B cell (primary cell): ENCODE results near the gene CCDC97. TPM values are rescaled to one million over a fixed set of nuclear protein-coding genes. Genes with fewer than 3 reads are reported as not detected.
A peak's percentile ranks its signal among the peaks of the same experiment; 100 is the strongest.

Experiments used
- ATAC-seq: fragments of 200-7000 bp; cut with Tn5 transposase; one replicate; pipeline ENCODE4 v1.10.0; 2021; ENCODE audit warnings: low read depth, mild to moderate bottlenecking, moderate number of reproducible peaks, moderate library complexity
- CTCF ChIA-PET: fragments of 350-600 bp; sonication (Branson Sonifier 250); formaldehyde crosslinking; loops from one replicate; lab custom pipeline; 2021; ENCODE audit warnings: antibody characterized with exemption, inconsistent platforms; lab: Charles Lee
- POLR2A ChIA-PET: fragments of 350-600 bp; sonication (Branson Sonifier 250); formaldehyde crosslinking; loops from one replicate; lab custom pipeline; 2021; ENCODE audit warnings: antibody characterized with exemption; lab: Charles Lee
- DNase-seq: peaks from one replicate; pipeline ENCODE4 v3.0.0; 2013
- H2AFZ ChIP-seq: 2 replicates; pipeline ENCODE4 v1.6.1; 2012; ENCODE audit warnings: mild to moderate bottlenecking, low read depth, low read length; ENCODE audit not compliant: insufficient read depth, poor library complexity, severe bottlenecking
- H3K27ac ChIP-seq, 2 donors: 1 replicate in 1 of 2; 2 replicates in 1 of 2; pipeline ENCODE4 v1.5.1; 2012 to 2013; ENCODE audit warnings: low read length in 2 of 2, mild to moderate bottlenecking in 2 of 2, moderate library complexity in 1 of 2
- H3K27me3 ChIP-seq, 4 experiments: fragments of 200-600 bp in 1 of 4; sonication (generic) in 1 of 4; replicated peaks in 1 of 4; 1 replicate in 2 of 4; 2 replicates in 2 of 4; pipeline versions ENCODE4 v1.6.1 to v1.7.0; 2013 to 2016; ENCODE audit warnings: low read length in 3 of 4, mild to moderate bottlenecking in 2 of 4, mixed read lengths in 1 of 4, moderate library complexity in 1 of 4; ENCODE audit not compliant: insufficient read depth in 4 of 4, control insufficient read depth in 3 of 4; ENCODE audit errors: control extremely low read depth in 1 of 4
- H3K36me3 ChIP-seq, 2 experiments: replicated peaks in 1 of 2; 1 replicate in 1 of 2; 2 replicates in 1 of 2; pipeline versions ENCODE4 v1.6.1 to v1.7.1; 2013; ENCODE audit warnings: low read length in 1 of 2; ENCODE audit not compliant: insufficient read depth in 2 of 2, control insufficient read depth in 1 of 2; ENCODE audit errors: control extremely low read depth in 1 of 2, extremely low read depth in 1 of 2
- H3K4me1 ChIP-seq, 2 donors: fragments of 200-600 bp in 1 of 2; sonication (generic) in 1 of 2; 1 replicate in 1 of 2; 2 replicates in 1 of 2; pipeline versions ENCODE4 v1.5.1 to v1.6.1; 2013 to 2017; ENCODE audit warnings: low read length in 2 of 2; ENCODE audit not compliant: control insufficient read depth in 2 of 2, insufficient read depth in 2 of 2
- H3K4me2 ChIP-seq: replicated peaks from 2 replicates; pipeline ENCODE3; 2012; ENCODE audit warnings: mild to moderate bottlenecking, low read depth, low read length; ENCODE audit not compliant: poor library complexity, severe bottlenecking
- H3K4me3 ChIP-seq, 5 experiments: fragments of 200-600 bp in 1 of 5; sonication (generic) in 1 of 5; 1 replicate in 3 of 5; 2 replicates in 2 of 5; pipeline versions ENCODE4 v1.5.1 to v1.7.0; 2011 to 2016; ENCODE audit warnings: low read length in 4 of 5, mild to moderate bottlenecking in 4 of 5, low read depth in 2 of 5, control low read depth in 1 of 5, moderate library complexity in 1 of 5; ENCODE audit not compliant: insufficient read depth in 1 of 5; ENCODE audit errors: control extremely low read depth in 1 of 5, extremely low read depth in 1 of 5
- H3K79me2 ChIP-seq: fragments of 200-600 bp; sonication (generic); one replicate; pipeline ENCODE4 v1.6.0; 2016; ENCODE audit warnings: low read length; ENCODE audit not compliant: control insufficient read depth, insufficient read depth
- H3K9ac ChIP-seq: fragments of 200-600 bp; sonication (generic); 2 replicates; pipeline ENCODE4 v1.6.1; 2017; ENCODE audit warnings: mild to moderate bottlenecking, low read length, moderate library complexity
- H3K9me3 ChIP-seq, 3 donors: one replicate each; pipeline versions ENCODE4 v1.6.1 to v1.7.1; 2013; ENCODE audit warnings: low read length in 2 of 3; ENCODE audit not compliant: control insufficient read depth in 2 of 3, insufficient read depth in 1 of 3; ENCODE audit errors: control extremely low read depth in 1 of 3
- H4K20me1 ChIP-seq: 2 replicates; pipeline ENCODE4 v1.6.0; 2012; ENCODE audit warnings: mild to moderate bottlenecking, low read length; ENCODE audit not compliant: insufficient read depth, control insufficient read depth, poor library complexity, severe bottlenecking
- H3K27ac Mint-ChIP-seq: one replicate; pipeline ENCODE4 v1.8.0; 2021; ENCODE audit warnings: mixed read lengths
- H3K27me3 Mint-ChIP-seq: one replicate; pipeline ENCODE4 v1.8.0; 2021; ENCODE audit warnings: mixed read lengths
- H3K4me1 Mint-ChIP-seq: one replicate; pipeline ENCODE4 v1.8.0; 2021; ENCODE audit warnings: mixed read lengths
- H3K4me3 Mint-ChIP-seq: one replicate; pipeline ENCODE4 v1.8.0; 2021; ENCODE audit warnings: mixed read lengths
- H3K9me3 Mint-ChIP-seq: one replicate; pipeline ENCODE4 v1.8.0; 2022; ENCODE audit warnings: mixed read lengths; ENCODE audit not compliant: insufficient read depth
- EZH2 ChIP-seq: IDR thresholded peaks from 2 replicates; pipeline ENCODE4 v1.6.1; 2012; ENCODE audit warnings: borderline replicate concordance, low read depth, mild to moderate bottlenecking, moderate library complexity, low read length; ENCODE audit not compliant: insufficient read depth, poor library complexity, severe bottlenecking
- WGBS: methylation state at CpG from one replicate; pipeline ENCODE4 v1.1.5; 2013; ENCODE audit warnings: missing lambda C conversion rate; ENCODE audit not compliant: insufficient coverage; 5-methylcytosine and 5-hydroxymethylcytosine counted together
- intact Hi-C: fragments of 100-400 bp; cut with micrococcal nuclease; formaldehyde crosslinking; loops from one replicate; pipeline ENCODE4 v1.10.0; 2022
- polyA plus RNA-seq: library from polyadenylated mRNA; depleted of rRNA; stranded (reverse); fragments of >200 nt; gene quantifications from 2 replicates; pipeline ENCODE4 v1.2.3, GENCODE V29; 2012
- total RNA-seq, 2 donors: library from RNA; stranded (reverse); fragments of 120-200 nt in 1 of 2; gene quantifications; 1 replicate in 1 of 2; 2 replicates in 1 of 2; pipeline versions ENCODE4 v1.2.3 to v1.2.4, GENCODE V29; 2013 to 2022
- TF ChIP-seq, protein P1 (sequence below): fragments of 200-600 bp; IDR thresholded peaks from one replicate; pipeline ENCODE4 v1.8.0; 2022; ENCODE audit warnings: antibody characterized with exemption, mild to moderate bottlenecking

CCDC97 gene
- total and polyA plus RNA-seq, 2 donors (not counting 1 experiment from before 2014, with no cell fraction given) = 16.3 to 68.3 TPM

DNA sequence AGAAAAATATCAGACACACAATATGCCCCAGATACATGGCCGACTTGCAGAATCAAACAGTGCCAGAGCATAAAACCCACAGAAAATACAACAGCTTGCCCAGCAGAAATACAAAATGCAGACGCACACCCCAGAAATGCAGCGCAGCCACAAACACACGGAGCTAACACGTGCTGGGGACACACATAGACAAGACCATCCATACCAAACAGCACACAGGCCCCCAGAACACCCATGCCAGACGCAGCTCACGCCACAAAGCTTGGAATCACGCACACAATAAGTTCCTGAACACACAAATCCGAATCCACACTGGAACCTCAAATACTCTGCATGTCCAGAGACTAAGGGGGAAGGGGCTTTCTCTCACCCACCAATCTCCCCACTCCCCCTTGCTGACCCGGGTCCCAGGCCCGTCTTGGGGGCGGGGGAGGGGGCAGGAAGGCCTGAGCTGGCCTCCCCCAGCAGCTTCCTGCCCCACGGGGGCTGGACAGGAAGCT lies 17.2 kb downstream of the CCDC97 start:
- H3K9ac ChIP-seq = peak overlapping the region; percentile 58

More for the DNA sequence above, 17.2 kb downstream of the CCDC97 start:
- WGBS = 7% methylated on average over 10 of the region's 13 CpGs
- H2AFZ ChIP-seq = no peak overlapping the region
- H3K4me3 Mint-ChIP-seq = peak overlapping the region; percentile 92
- peaks cover 0 to 47% of the 10 kb centered on the region in 2 experiments for H3K36me3 ChIP-seq
- H3K27me3 Mint-ChIP-seq = no peaks in the 10 kb centered on the region
- H3K4me1 Mint-ChIP-seq = peaks cover 71% of the 10 kb centered on the region
- H3K4me1 ChIP-seq = peaks cover 59 to 85% of the 10 kb centered on the region in 2 donors
- H3K27me3 ChIP-seq = no peaks in the 10 kb centered on the region
- H4K20me1 ChIP-seq = peaks cover 11% of the 10 kb centered on the region
- ChIA-PET CTCF (interaction anchor here (0.6 to 9.7 kb wide), 12 partner anchors 15 to 243 kb away, joined by 3 to 130 read pairs (median 4); partner anchors contain the start of genes B9D2, CCDC97, HNRNPUL1 and TGFB1), POLR2A (interaction anchor here (1.3 to 5.3 kb wide), 8 partner anchors 9 to 63 kb away, joined by 3 to 69 read pairs (median 11); partner anchors contain the start of genes B9D2, CCDC97, HNRNPUL1 and TGFB1)
- peak overlapping the region; percentile 99 for H3K27ac Mint-ChIP-seq
- H3K27ac ChIP-seq = peak overlapping the region; percentile 76 to 97
- DNase-seq = no peak
- peak overlapping the region; percentile 92 for H3K4me2 ChIP-seq
- H3K9me3 Mint-ChIP-seq = no peaks in the 10 kb centered on the region
- H3K4me3 ChIP-seq = peak overlapping the region; percentile 22 to 72 (median 52)
- no peak for ATAC-seq
- H3K79me2 ChIP-seq = peaks cover 7% of the 10 kb centered on the region
- TF ChIP-seq, protein P1, sequence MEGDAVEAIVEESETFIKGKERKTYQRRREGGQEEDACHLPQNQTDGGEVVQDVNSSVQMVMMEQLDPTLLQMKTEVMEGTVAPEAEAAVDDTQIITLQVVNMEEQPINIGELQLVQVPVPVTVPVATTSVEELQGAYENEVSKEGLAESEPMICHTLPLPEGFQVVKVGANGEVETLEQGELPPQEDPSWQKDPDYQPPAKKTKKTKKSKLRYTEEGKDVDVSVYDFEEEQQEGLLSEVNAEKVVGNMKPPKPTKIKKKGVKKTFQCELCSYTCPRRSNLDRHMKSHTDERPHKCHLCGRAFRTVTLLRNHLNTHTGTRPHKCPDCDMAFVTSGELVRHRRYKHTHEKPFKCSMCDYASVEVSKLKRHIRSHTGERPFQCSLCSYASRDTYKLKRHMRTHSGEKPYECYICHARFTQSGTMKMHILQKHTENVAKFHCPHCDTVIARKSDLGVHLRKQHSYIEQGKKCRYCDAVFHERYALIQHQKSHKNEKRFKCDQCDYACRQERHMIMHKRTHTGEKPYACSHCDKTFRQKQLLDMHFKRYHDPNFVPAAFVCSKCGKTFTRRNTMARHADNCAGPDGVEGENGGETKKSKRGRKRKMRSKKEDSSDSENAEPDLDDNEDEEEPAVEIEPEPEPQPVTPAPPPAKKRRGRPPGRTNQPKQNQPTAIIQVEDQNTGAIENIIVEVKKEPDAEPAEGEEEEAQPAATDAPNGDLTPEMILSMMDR = no peak
- TF ChIP-seq EZH2 = no peak
- H3K9me3 ChIP-seq = no peaks in the 10 kb centered on the region
- intact Hi-C loops = loop anchor here (1.0 to 10.0 kb wide), 4 partner anchors 24 to 238 kb away; partner anchors contain the start of genes BCKDHA and EXOSC5
